Prostate gland (tissue), 2 donors: ENCODE measurements around the gene CLN3. TPM values are rescaled to one million over a fixed set of nuclear protein-coding genes. Genes with fewer than 3 reads are reported as not detected.

Experiments
- DNase-seq: peaks from one replicate; pipeline ENCODE4 v3.0.0-alpha.2; 2019; ENCODE audit warnings: low spot score
- H3K27ac ChIP-seq, 2 donors: fragments of 200-600 bp; sonication (generic); 2 replicates each; pipeline ENCODE4 v1.5.1; 2017 to 2019
- H3K27me3 ChIP-seq: fragments of 200-600 bp; sonication (generic); replicated peaks from 2 replicates; pipeline ENCODE4 v1.5.1; 2019; ENCODE audit not compliant: insufficient read depth
- H3K36me3 ChIP-seq, 2 donors: fragments of 200-600 bp; sonication (generic); 1 replicate in 1 of 2; 2 replicates in 1 of 2; pipeline versions ENCODE4 v1.5.1 to v1.8.1; 2017 to 2019
- H3K4me1 ChIP-seq: fragments of 200-600 bp; sonication (generic); replicated peaks from 2 replicates; pipeline ENCODE4 v1.5.1; 2019
- H3K4me3 ChIP-seq, 2 donors: fragments of 200-600 bp; sonication (generic); 2 replicates each; pipeline ENCODE4 v1.5.1; 2017 to 2019
- H3K9me3 ChIP-seq: fragments of 200-600 bp; sonication (generic); 2 replicates; pipeline ENCODE4 v1.5.1; 2017
- POLR2A ChIP-seq: fragments of 450-650 bp; IDR thresholded peaks from one replicate; pipeline ENCODE4 v1.6.1; 2016; ENCODE audit warnings: antibody characterized with exemption, mild to moderate bottlenecking
- POLR2AphosphoS5 ChIP-seq: sonication (generic); formaldehyde crosslinking; IDR thresholded peaks from one replicate; pipeline ENCODE4 v1.6.1; 2017; ENCODE audit warnings: antibody characterized with exemption
- WGBS: methylation state at CpG from one replicate; pipeline ENCODE4 v1.1.5; 2018; 5-methylcytosine and 5-hydroxymethylcytosine counted together
- intact Hi-C: fragments of 100-400 bp; cut with DNase I; formaldehyde crosslinking; loops from one replicate; pipeline ENCODE4 v1.14.2; 2022
- total RNA-seq, 2 donors: library from RNA; depleted of rRNA; stranded (reverse); fragments of >200 nt; gene quantifications; one replicate each; pipeline ENCODE4 v1.1.0, GENCODE V29; 2016
- TF ChIP-seq, protein P1 (sequence below), 4 experiments: fragments of 200-600 bp in 2 of 4; fragments of 450-650 bp in 2 of 4; sonication (generic) in 2 of 4; IDR thresholded peaks; 1 replicate in 3 of 4; 2 replicates in 1 of 4; pipeline ENCODE4 v1.5.1; 2016 to 2019; ENCODE audit warnings: antibody characterized with exemption in 4 of 4, mild to moderate bottlenecking in 2 of 4, moderate library complexity in 2 of 4

Gene CLN3
- total RNA-seq, 2 donors from 2014 or later, result 30.6 to 47.3 TPM

DNA sequence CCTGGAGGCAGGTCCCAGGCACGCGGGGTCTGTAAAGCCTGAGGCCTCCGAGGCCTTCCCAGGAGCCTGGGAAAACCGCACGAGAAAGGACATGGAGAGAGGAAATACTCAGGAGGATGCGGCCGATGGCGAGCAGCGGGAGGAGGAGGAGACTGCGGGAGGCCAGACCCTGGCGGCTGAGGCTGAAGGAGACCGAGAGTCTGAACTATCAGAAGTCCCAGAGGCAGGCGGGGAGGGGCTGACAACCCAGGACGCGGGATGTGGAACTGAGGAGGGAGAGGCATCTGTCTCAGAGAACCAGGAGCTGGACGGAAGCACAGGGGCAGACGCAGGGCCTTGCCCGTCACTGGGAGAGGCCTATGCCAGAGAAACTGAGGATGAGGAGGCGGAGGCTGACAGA lies 5.0 kb upstream of the CLN3 start:
- Histone ChIP-seq H3K9me3 (no peaks in the 10 kb centered on the region), H3K36me3 (no peaks in the 10 kb centered on the region), H3K4me3 (no peak overlapping the region), H3K4me1 (no peaks in the 10 kb centered on the region), H3K27ac (no peak overlapping the region), H3K27me3 (no peaks in the 10 kb centered on the region)
- TF ChIP-seq POLR2AphosphoS5 (no peak), POLR2A (no peak)
- TF ChIP-seq, protein P1, sequence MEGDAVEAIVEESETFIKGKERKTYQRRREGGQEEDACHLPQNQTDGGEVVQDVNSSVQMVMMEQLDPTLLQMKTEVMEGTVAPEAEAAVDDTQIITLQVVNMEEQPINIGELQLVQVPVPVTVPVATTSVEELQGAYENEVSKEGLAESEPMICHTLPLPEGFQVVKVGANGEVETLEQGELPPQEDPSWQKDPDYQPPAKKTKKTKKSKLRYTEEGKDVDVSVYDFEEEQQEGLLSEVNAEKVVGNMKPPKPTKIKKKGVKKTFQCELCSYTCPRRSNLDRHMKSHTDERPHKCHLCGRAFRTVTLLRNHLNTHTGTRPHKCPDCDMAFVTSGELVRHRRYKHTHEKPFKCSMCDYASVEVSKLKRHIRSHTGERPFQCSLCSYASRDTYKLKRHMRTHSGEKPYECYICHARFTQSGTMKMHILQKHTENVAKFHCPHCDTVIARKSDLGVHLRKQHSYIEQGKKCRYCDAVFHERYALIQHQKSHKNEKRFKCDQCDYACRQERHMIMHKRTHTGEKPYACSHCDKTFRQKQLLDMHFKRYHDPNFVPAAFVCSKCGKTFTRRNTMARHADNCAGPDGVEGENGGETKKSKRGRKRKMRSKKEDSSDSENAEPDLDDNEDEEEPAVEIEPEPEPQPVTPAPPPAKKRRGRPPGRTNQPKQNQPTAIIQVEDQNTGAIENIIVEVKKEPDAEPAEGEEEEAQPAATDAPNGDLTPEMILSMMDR (IDR thresholded peaks at IDR 0.05), result no peak
- DNase-seq, result no peak
- intact Hi-C loops, result loop anchor here (10.0 kb wide), 1 partner anchor 118 kb away; the partner anchor contains the start of gene SULT1A1
- WGBS, result 85% methylated on average over 19 of the region's 19 CpGs

DNA sequence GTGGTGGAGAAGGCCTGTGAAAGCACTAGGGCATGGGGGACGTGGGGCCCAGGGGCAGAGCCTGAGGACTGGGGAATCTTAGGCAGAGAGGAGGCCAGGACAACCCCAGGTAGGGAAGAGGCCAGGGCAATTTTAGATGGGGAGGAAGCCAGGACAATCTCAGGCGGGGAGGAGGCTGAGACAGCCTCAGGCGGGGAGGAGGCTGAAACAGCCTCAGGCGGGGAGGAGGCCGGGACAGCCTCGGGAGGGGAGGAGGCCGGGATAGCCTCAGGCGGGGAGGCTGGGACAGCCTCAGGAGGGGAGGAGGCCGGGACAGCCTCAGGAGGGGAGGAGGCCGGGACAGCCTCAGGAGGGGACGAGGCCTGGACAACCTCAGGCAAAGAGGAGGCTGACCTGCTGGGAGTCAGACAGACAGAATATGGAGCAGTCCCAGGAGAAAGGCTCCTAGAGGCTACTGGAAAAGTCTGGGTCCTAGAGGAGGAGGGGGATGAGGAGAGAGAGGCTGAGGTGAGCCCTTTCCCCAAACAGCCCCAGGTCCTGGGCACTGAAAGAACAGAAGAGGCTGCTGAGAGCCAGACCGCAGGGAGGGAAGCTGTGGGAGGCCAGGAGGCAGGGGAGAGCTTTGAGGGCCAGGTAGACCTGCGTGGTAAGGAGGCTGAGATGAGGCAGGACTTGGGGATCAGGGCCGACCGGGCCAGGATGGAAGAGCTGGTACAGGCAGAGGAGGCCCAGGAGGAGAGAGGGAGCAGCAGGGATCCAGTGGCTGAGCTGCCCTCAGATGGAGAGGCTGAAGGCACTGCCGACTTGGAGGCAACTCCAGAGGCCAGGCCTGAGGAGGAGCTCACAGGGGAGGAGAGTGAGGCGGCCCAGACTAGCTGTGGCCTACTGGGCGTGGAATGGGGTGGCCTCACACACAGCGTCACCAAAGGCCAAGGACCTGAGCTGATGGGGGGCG lies 4.2 kb upstream of the CLN3 start:
- Histone ChIP-seq H3K4me3 (no peak overlapping the region), H3K36me3 (no peaks in the 10 kb centered on the region), H3K9me3 (no peaks in the 10 kb centered on the region), H3K4me1 (no peaks in the 10 kb centered on the region), H3K27ac (no peak overlapping the region), H3K27me3 (no peaks in the 10 kb centered on the region)
- 90% methylated on average over 20 of the region's 20 CpGs for WGBS
- DNase-seq, result no peak
- intact Hi-C loops, result loop anchor here (10.0 kb wide), 1 partner anchor 119 kb away; the partner anchor contains the start of gene SULT1A1
- TF ChIP-seq, protein P1 (IDR thresholded peaks at IDR 0.05), result no peak
- TF ChIP-seq POLR2AphosphoS5 (no peak), POLR2A (no peak)

DNA sequence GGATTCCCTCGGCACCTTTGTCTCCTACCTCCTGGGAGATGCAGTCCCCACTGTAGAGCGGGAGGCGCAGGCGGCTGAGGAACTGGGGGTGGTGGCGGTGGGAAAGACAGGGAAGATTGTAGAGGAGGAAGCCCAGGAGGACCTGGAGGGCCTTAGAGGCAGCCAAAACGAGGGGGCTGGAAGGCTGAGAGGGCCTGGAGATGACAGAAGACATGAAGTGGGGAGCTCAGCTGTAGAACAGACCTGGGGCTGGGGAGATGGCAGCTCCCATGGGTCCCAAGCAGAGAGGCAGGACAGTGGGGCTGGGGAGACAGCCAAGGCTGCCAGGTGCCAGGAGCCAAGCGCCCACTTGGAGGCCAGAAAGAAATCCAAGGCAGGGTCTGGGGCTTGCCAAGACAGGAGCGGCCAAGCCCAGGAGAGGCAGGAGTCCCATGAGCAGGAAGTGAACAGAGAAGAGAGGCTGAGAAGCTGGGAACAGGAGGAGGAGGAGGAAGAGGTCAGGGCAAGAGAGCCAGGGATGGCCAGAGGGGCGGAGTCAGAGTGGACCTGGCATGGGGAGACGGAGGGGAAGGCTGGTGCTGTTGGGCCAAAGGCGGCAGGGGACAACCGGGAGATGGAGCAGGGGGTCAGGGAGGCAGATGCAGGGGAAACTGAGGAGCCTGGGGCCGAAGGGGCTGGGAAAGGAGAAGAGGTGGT lies 3.4 kb upstream of the CLN3 start:
- Histone ChIP-seq H3K4me1 (no peaks in the 10 kb centered on the region), H3K4me3 (no peak overlapping the region), H3K27me3 (no peaks in the 10 kb centered on the region), H3K27ac (no peak overlapping the region), H3K36me3 (no peaks in the 10 kb centered on the region), H3K9me3 (no peaks in the 10 kb centered on the region)
- WGBS, result 80% methylated on average over 13 of the region's 13 CpGs
- intact Hi-C loops, result loop anchor here (10.0 kb wide), 1 partner anchor 120 kb away; the partner anchor contains the start of gene SULT1A1
- no peak for DNase-seq
- TF ChIP-seq POLR2AphosphoS5 (no peak), POLR2A (no peak)
- TF ChIP-seq, protein P1 (IDR thresholded peaks at IDR 0.05), result no peak

DNA sequence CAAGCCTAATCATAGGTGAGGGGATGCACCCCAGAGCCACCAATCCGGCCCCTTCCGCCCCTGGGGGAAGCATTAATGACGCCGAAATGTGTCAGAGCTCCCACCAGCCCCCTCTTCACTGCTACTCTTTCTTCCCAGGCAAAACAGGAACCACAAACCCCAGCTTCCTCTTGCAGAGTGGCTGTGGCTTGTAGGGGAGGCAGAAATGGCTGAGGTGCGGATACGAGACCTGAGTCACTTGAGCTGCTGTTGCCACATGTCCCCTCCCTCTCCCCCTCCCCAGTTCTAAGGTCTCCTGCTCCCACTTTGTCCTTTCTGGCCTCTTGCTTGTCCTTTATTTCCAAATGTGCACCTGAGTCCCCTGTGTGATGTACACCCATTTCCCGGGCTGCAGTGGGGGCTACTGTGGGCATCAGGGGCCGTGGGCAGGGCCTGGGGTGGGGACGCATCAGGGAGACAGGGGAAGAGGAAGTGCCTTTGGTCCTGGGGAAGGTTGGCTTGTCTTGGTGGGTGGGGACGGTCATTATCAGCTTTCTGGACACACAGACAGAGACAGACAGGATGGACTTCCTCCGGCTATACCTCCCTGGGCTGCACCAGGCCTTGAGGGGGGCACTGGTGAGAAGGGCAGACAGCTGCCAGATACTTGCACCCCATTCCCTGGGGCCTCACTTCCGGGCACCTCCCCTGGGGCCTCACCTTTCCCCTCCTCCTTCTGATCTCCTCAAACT lies 2.4 kb upstream of the CLN3 start, which contains the start of gene APOBR:
Gene APOBR (plus strand): TSS at position 523 of the 731 bp plus-strand sequence. CDS start 39 bp downstream, at position 562.
- no peak for DNase-seq
- intact Hi-C loops, result loop anchor here (5.0 to 10.0 kb wide), 3 partner anchors 43 to 121 kb away; partner anchors contain the start of genes NUPR1, SGF29 and SULT1A1
- H3K27ac ChIP-seq, result no peak within 1 kb of the TSS
- H3K9me3 ChIP-seq, result no peaks in the 10 kb centered on the region
- no peaks in the 10 kb centered on the region for H3K4me1 ChIP-seq
- H3K4me3 ChIP-seq, result no peak within 1 kb of the TSS
- no peaks in the 10 kb centered on the region for H3K36me3 ChIP-seq
- 81% methylated on average over 12 of the region's 12 CpGs for WGBS
- TF ChIP-seq, protein P1 (IDR thresholded peaks at IDR 0.05), result no peak
- TF ChIP-seq POLR2A (no peak), POLR2AphosphoS5 (no peak)
- no peaks in the 10 kb centered on the region for H3K27me3 ChIP-seq
